SK-N-SH (cell line): Measurements from ENCODE around the gene CRMP1. TPM values are rescaled to one million over a fixed set of nuclear protein-coding genes. Genes with fewer than 3 reads are reported as not detected.

Source experiments
- CTCF ChIA-PET: fragments of 300-600, 350-600 bp; formaldehyde crosslinking; extraction: SDS; loops from one replicate; lab custom pipeline; 2021; lab: Yijun Ruan, JAX
- POLR2A ChIA-PET: fragments of 350-600 bp; sonication (Branson Sonifier 250); formaldehyde crosslinking; extraction: SDS; loops from one replicate; lab custom pipeline; 2020; ENCODE audit warnings: antibody characterized with exemption, inconsistent platforms; lab: Yijun Ruan, JAX
- DNase-seq: peaks from one replicate; pipeline ENCODE4 v3.0.0; 2012
- H2AFZ ChIP-seq: fragments of 200-600 bp; sonication (generic); 2 replicates; pipeline ENCODE4 v1.8.1; 2016; ENCODE audit warnings: antibody characterized with exemption, mild to moderate bottlenecking, low read depth
- H3F3A ChIP-seq: fragments of 200-600 bp; sonication (generic); replicated peaks from 2 replicates; pipeline ENCODE3; 2016; ENCODE audit warnings: antibody characterized with exemption, mild to moderate bottlenecking; ENCODE audit not compliant: insufficient read depth
- H3K27ac ChIP-seq, 2 experiments: fragments of 200-500 bp in 1 of 2; fragments of 200-600 bp in 1 of 2; sonication (Bioruptor generic) in 1 of 2; sonication (generic), shearing (Covaris generic) in 1 of 2; 2 replicates each; pipeline versions ENCODE4 v1.5.1 to v1.6.1; 2014 to 2016; ENCODE audit warnings: low read depth in 2 of 2, inconsistent platforms in 1 of 2, low read length in 1 of 2, mild to moderate bottlenecking in 1 of 2, mixed read lengths in 1 of 2
- H3K27me3 ChIP-seq: fragments of 200-600 bp; sonication (generic), shearing (Covaris generic); 2 replicates; pipeline ENCODE4 v1.6.1; 2016; ENCODE audit warnings: mixed run types; ENCODE audit not compliant: insufficient read depth
- H3K36me3 ChIP-seq, 2 experiments: fragments of 200-500 bp in 1 of 2; fragments of 200-600 bp in 1 of 2; sonication (Bioruptor generic) in 1 of 2; sonication (generic) in 1 of 2; replicated peaks in 1 of 2; 2 replicates each; pipeline versions ENCODE3 to v1.5.1; 2014 to 2016; ENCODE audit warnings: low read length in 1 of 2, mild to moderate bottlenecking in 1 of 2; ENCODE audit not compliant: insufficient read depth in 2 of 2, control insufficient read depth in 1 of 2
- H3K4me1 ChIP-seq, 2 experiments: fragments of 200-500 bp in 1 of 2; fragments of 200-600 bp in 1 of 2; sonication (Bioruptor generic) in 1 of 2; sonication (generic), shearing (Covaris generic) in 1 of 2; 2 replicates each; pipeline versions ENCODE4 v1.5.1 to v1.6.1; 2014 to 2016; ENCODE audit warnings: low read depth in 1 of 2, low read length in 1 of 2, mixed run types in 1 of 2; ENCODE audit not compliant: insufficient read depth in 2 of 2, control insufficient read depth in 1 of 2
- H3K4me2 ChIP-seq: fragments of 200-600 bp; sonication (generic), shearing (Covaris generic); 2 replicates; pipeline ENCODE4 v1.6.1; 2017; ENCODE audit warnings: mixed run types
- H3K4me3 ChIP-seq, 2 experiments: fragments of 200-500 bp in 1 of 2; fragments of 200-600 bp in 1 of 2; sonication (Bioruptor generic) in 1 of 2; sonication (generic), shearing (Covaris generic) in 1 of 2; 2 replicates each; pipeline versions ENCODE4 v1.5.1 to v1.8.1; 2014 to 2016; ENCODE audit warnings: low read depth in 2 of 2, inconsistent platforms in 1 of 2, low read length in 1 of 2, mild to moderate bottlenecking in 1 of 2, mixed read lengths in 1 of 2, moderate library complexity in 1 of 2
- H3K79me2 ChIP-seq: fragments of 200-600 bp; sonication (generic); 2 replicates; pipeline ENCODE4 v1.8.1; 2017; ENCODE audit warnings: mild to moderate bottlenecking; ENCODE audit not compliant: insufficient read depth
- H3K9ac ChIP-seq: fragments of 200-600 bp; sonication (generic); 2 replicates; pipeline ENCODE4 v1.6.1; 2017; ENCODE audit warnings: mixed run types
- H3K9me2 ChIP-seq: fragments of 200-600 bp; sonication (generic); 2 replicates; pipeline ENCODE4 v1.6.1; 2017; ENCODE audit warnings: mixed run types
- H3K9me3 ChIP-seq: fragments of 200-600 bp; sonication (generic); 2 replicates; pipeline ENCODE4 v1.6.1; 2017; ENCODE audit warnings: mixed run types, mild to moderate bottlenecking, moderate library complexity
- H4K20me1 ChIP-seq: fragments of 200-600 bp; sonication (generic); 2 replicates; pipeline ENCODE4 v1.6.1; 2017; ENCODE audit warnings: mild to moderate bottlenecking, mixed run types; ENCODE audit not compliant: insufficient read depth
- CHD2 ChIP-seq: fragments of 150-350 bp; IDR thresholded peaks from 2 replicates; pipeline ENCODE4 v1.6.1; 2018; ENCODE audit warnings: low read length; ENCODE audit not compliant: partially characterized antibody
- FOXM1 ChIP-seq: IDR thresholded peaks from 2 replicates; pipeline ENCODE4 v1.4.0; 2012; ENCODE audit warnings: low read depth, mild to moderate bottlenecking
- GABPA ChIP-seq: IDR thresholded peaks from 2 replicates; pipeline ENCODE4 v1.4.0; 2012; ENCODE audit warnings: low read depth, mild to moderate bottlenecking
- GATA2 ChIP-seq: sonication (generic); formaldehyde crosslinking; IDR thresholded peaks from 2 replicates; pipeline ENCODE4 v1.5.0; 2020; ENCODE audit warnings: mild to moderate bottlenecking, missing genetic modification reagents
- MAX ChIP-seq: IDR thresholded peaks from 2 replicates; pipeline ENCODE4 v1.4.0; 2012; ENCODE audit warnings: low read depth
- MEF2A ChIP-seq: IDR thresholded peaks from 2 replicates; pipeline ENCODE4 v1.4.0; 2012; ENCODE audit warnings: low read depth, borderline replicate concordance
- RAD21 ChIP-seq: IDR thresholded peaks from 2 replicates; pipeline ENCODE4 v1.6.1; 2012; ENCODE audit warnings: mild to moderate bottlenecking, low read length
- RCOR1 ChIP-seq: fragments of 150-350 bp; IDR thresholded peaks from 2 replicates; pipeline ENCODE4 v1.6.1; 2017; ENCODE audit warnings: antibody characterized with exemption, low read length
- REST ChIP-seq: IDR thresholded peaks from 2 replicates; pipeline ENCODE4 v1.6.1; 2012; ENCODE audit warnings: mild to moderate bottlenecking, low read depth, low read length, moderate library complexity
- RFX5 ChIP-seq: IDR thresholded peaks from 2 replicates; pipeline ENCODE4 v1.6.1; 2012; ENCODE audit warnings: mild to moderate bottlenecking, improper control_type of control experiment, low read length
- RXRA ChIP-seq: IDR thresholded peaks from 2 replicates; pipeline ENCODE4 v1.4.0; 2012; ENCODE audit warnings: low read depth, mild to moderate bottlenecking, borderline replicate concordance
- SIN3A ChIP-seq: IDR thresholded peaks from 2 replicates; pipeline ENCODE4 v1.6.1; 2012; ENCODE audit warnings: low read depth, mild to moderate bottlenecking, low read length, moderate library complexity, borderline replicate concordance
- SMC3 ChIP-seq: IDR thresholded peaks from 2 replicates; pipeline ENCODE4 v1.6.1; 2012; ENCODE audit warnings: low read depth, low read length, improper control_type of control experiment
- TAF1 ChIP-seq: IDR thresholded peaks from 2 replicates; pipeline ENCODE4 v1.6.1; 2012; ENCODE audit warnings: low read depth, mild to moderate bottlenecking, low read length, moderate library complexity, borderline replicate concordance
- WGBS: methylation state at CpG from one replicate; pipeline ENCODE4 v1.1.6; 2017; ENCODE audit warnings: low lambda C conversion rate; 5-methylcytosine and 5-hydroxymethylcytosine counted together
- polyA plus RNA-seq, 3 experiments: library from polyadenylated mRNA; depleted of rRNA; stranded (reverse); fragments of >200 nt; gene quantifications; 2 replicates each; pipeline ENCODE4 v1.2.3, GENCODE V29; 2012
- TF ChIP-seq, protein P1 (sequence below): IDR thresholded peaks from 2 replicates; pipeline ENCODE4 v1.4.0; 2012; ENCODE audit warnings: low read depth, borderline replicate concordance
- TF ChIP-seq, protein P2 (sequence below): fragments of 150-350 bp; IDR thresholded peaks from 2 replicates; pipeline ENCODE4 v1.6.1; 2017; ENCODE audit warnings: antibody characterized with exemption, low read length, low read depth, borderline replicate concordance
- TF ChIP-seq, protein P3 (sequence below): IDR thresholded peaks from 2 replicates; pipeline ENCODE4 v1.4.0; 2012; ENCODE audit warnings: low read depth, borderline replicate concordance
- TF ChIP-seq, protein P4 (sequence below): IDR thresholded peaks from 2 replicates; pipeline ENCODE4; 2012
- TF ChIP-seq, protein P5 (sequence below): fragments of 200-600 bp; sonication (generic); IDR thresholded peaks from 2 replicates; pipeline ENCODE4 v1.6.1; 2017; ENCODE audit warnings: antibody characterized with exemption, mild to moderate bottlenecking, moderate library complexity

Gene CRMP1
- polyA plus RNA-seq, 1 of the 3 experiments (the other 2 are of a cell fraction): 3.4 TPM

GRCh38 chr4:5921981-5922380 lies 29.1 kb upstream of the CRMP1 start:
- no peak overlapping the region for H3K4me2 ChIP-seq
- ChIA-PET CTCF (interaction anchor here (0.9 kb wide), 1 partner anchor 40 kb away, joined by 3 read pairs; no protein-coding TSS in a partner anchor), POLR2A (no interaction called here)
- no peak overlapping the region for H3K27ac ChIP-seq
- no peak for DNase-seq
- H2AFZ ChIP-seq: no peak overlapping the region
- no peaks in the 10 kb centered on the region for H3K36me3 ChIP-seq
- no peaks in the 10 kb centered on the region; a peak in 1 of 4 replicates for H3K4me1 ChIP-seq
- TF ChIP-seq REST (no peak), RFX5 (no peak), RAD21 (no peak), RCOR1 (no peak), MEF2A (no peak), SIN3A (no peak), FOXM1 (no peak), MAX (no peak), GATA2 (CRISPR knock-in tag) (no peak), CHD2 (no peak), TAF1 (no peak), SMC3 (no peak), RXRA (no peak), GABPA (no peak)
- TF ChIP-seq, protein P1, sequence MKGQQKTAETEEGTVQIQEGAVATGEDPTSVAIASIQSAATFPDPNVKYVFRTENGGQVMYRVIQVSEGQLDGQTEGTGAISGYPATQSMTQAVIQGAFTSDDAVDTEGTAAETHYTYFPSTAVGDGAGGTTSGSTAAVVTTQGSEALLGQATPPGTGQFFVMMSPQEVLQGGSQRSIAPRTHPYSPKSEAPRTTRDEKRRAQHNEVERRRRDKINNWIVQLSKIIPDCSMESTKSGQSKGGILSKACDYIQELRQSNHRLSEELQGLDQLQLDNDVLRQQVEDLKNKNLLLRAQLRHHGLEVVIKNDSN: no peak
- TF ChIP-seq, protein P2, sequence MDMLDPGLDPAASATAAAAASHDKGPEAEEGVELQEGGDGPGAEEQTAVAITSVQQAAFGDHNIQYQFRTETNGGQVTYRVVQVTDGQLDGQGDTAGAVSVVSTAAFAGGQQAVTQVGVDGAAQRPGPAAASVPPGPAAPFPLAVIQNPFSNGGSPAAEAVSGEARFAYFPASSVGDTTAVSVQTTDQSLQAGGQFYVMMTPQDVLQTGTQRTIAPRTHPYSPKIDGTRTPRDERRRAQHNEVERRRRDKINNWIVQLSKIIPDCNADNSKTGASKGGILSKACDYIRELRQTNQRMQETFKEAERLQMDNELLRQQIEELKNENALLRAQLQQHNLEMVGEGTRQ: no peak
- TF ChIP-seq, protein P3, sequence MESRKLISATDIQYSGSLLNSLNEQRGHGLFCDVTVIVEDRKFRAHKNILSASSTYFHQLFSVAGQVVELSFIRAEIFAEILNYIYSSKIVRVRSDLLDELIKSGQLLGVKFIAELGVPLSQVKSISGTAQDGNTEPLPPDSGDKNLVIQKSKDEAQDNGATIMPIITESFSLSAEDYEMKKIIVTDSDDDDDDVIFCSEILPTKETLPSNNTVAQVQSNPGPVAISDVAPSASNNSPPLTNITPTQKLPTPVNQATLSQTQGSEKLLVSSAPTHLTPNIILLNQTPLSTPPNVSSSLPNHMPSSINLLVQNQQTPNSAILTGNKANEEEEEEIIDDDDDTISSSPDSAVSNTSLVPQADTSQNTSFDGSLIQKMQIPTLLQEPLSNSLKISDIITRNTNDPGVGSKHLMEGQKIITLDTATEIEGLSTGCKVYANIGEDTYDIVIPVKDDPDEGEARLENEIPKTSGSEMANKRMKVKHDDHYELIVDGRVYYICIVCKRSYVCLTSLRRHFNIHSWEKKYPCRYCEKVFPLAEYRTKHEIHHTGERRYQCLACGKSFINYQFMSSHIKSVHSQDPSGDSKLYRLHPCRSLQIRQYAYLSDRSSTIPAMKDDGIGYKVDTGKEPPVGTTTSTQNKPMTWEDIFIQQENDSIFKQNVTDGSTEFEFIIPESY: no peak
- TF ChIP-seq, protein P4, sequence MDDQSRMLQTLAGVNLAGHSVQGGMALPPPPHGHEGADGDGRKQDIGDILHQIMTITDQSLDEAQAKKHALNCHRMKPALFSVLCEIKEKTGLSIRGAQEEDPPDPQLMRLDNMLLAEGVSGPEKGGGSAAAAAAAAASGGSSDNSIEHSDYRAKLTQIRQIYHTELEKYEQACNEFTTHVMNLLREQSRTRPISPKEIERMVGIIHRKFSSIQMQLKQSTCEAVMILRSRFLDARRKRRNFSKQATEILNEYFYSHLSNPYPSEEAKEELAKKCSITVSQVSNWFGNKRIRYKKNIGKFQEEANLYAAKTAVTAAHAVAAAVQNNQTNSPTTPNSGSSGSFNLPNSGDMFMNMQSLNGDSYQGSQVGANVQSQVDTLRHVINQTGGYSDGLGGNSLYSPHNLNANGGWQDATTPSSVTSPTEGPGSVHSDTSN: no peak
- TF ChIP-seq, protein P5, sequence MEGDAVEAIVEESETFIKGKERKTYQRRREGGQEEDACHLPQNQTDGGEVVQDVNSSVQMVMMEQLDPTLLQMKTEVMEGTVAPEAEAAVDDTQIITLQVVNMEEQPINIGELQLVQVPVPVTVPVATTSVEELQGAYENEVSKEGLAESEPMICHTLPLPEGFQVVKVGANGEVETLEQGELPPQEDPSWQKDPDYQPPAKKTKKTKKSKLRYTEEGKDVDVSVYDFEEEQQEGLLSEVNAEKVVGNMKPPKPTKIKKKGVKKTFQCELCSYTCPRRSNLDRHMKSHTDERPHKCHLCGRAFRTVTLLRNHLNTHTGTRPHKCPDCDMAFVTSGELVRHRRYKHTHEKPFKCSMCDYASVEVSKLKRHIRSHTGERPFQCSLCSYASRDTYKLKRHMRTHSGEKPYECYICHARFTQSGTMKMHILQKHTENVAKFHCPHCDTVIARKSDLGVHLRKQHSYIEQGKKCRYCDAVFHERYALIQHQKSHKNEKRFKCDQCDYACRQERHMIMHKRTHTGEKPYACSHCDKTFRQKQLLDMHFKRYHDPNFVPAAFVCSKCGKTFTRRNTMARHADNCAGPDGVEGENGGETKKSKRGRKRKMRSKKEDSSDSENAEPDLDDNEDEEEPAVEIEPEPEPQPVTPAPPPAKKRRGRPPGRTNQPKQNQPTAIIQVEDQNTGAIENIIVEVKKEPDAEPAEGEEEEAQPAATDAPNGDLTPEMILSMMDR: no peak
- no peaks in the 10 kb centered on the region for H3K27me3 ChIP-seq
- WGBS: 26% methylated on average over 6 of the region's 6 CpGs
- no peaks in the 10 kb centered on the region for H3K79me2 ChIP-seq
- no peaks in the 10 kb centered on the region for H3K9me2 ChIP-seq
- no peaks in the 10 kb centered on the region for H3K9me3 ChIP-seq
- no peak overlapping the region for H3K4me3 ChIP-seq
- H4K20me1 ChIP-seq: no peaks in the 10 kb centered on the region
- H3K9ac ChIP-seq: no peak overlapping the region
- no peaks in the 10 kb centered on the region for H3F3A ChIP-seq
